SK-N-MC (cell line): ENCODE data around the gene SLC37A3.

Source experiments
- EZH2 ChIP-seq: fragments of 200-600 bp; sonication (generic); IDR thresholded peaks from one replicate; pipeline ENCODE4 v1.6.1; 2017; ENCODE audit warnings: antibody characterized with exemption
- POLR2AphosphoS5 ChIP-seq: IDR thresholded peaks from 2 replicates; pipeline ENCODE4 v1.6.1; 2012; ENCODE audit warnings: mild to moderate bottlenecking, low read depth, low read length, borderline replicate concordance

DNA sequence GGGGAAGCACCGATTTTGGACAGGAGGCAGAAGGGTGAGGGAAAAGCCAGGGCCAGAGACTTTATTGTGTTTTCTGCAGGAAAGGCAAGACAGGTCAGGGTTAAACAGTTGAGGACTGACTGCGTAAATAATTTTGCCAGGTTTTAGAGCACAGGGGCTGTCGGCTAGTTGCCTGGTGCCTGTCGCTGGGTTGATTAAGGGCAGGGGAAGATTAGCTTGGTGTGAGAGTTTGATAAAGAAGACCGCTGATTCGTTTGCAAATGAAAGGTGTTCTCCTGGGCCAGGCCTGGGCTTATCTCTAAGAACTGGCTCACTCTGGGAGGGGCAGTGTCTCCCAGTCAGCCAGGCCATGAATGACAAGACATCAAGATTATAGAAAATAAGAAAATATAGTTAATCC lies 75.6 kb downstream of the SLC37A3 start:
- TF ChIP-seq EZH2 (no peak), POLR2AphosphoS5 (no peak)
